ENCODE results near the gene TMEM222.
A peak's percentile ranks its signal among the peaks of the same experiment; 100 is the strongest.
"Not testable (repeated sequence)": the region's sequence is repeated elsewhere in the genome, so short reads cannot be mapped to it uniquely, and the experiment has no call there.

The TMEM222 gene

DNA sequence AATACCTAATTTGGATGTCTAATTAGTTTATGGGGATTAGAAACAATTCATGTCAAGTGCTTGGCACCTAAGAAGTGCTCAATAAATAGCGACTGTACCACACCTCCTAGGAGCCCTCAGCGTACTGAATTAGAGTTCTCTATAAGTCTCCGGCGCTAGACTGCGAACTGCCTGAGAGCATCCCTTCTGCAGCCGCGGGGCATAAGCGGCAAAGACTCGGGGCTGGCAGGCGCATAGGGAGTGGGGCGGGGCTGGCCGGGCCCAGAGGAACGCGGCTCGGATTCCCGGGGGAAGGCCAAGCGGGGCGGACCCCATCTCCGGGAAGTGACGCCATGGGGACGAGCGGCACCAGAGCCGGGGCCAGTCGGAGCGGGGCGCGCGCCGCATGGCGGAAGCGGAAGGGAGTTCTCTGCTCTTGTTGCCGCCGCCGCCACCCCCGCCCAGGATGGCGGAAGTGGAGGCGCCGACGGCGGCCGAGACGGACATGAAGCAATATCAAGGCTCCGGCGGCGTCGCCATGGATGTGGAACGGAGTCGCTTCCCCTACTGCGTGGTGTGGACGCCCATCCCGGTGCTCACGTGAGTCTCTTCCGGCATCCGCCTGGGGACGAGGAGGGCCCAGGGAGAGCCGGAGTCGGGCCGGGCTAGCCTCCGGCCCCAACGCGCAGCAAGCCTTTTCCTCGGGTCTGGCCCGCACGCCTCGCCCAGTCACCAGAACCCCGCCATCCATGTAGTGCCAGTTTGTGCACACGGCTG, at the start of gene TMEM222:
TSS of gene TMEM222 (plus strand) at position 351 of the 756 bp plus-strand sequence. CDS start at position 386, 35 bp downstream.
- DNase-seq: peak; percentile 98

DNA sequence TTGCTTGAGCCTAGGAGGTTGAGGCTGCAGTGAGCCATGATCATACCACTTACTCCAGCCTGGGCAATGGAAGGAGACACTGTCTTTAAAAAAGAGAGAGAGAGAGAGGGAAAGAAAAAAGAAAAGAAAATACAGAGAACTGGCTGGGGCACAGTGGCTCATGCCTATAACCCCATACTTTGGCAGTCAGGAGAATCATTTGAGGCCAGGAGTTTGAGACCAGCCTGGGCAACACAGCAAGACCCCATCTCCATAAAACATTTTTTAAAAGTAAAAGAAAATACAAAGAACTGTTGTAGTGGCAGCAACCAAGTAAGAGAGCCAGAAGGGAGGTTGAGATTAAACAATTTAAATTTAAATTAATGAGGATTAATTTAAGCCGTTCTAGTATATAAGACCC, 47.8 kb upstream of the TMEM222 start:
- DNase-seq: no peak

DNA sequence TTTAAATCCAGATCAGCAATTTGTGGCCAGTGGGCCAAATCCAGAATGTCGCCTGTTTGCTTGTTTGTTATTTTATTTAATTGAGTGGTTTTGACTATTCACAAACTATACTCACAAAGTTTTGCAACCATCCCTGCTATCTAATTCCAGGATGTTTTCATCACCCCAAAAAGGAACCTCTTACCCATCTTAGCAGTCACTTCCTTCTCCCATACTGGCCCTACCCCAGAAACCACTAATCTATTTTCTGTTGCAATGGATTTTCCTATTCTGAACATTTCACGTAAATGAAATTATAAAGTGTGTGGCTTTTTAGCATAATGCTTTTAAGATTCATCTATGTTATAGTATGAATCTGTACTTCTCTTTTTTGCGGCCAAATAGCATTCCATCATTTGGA, 46.3 kb upstream of the TMEM222 start:
- DNase-seq: no peak

- DNase-seq: peak; percentile 94
Measured at GRCh38 chr1:27284425-27285273, 37.3 kb upstream of the TMEM222 start.

GRCh38 chr1:27285274-27285660, 36.7 kb upstream of the TMEM222 start:
- no peak for DNase-seq

GRCh38 chr1:27285821-27286220, 36.1 kb upstream of the TMEM222 start:
- not testable (repeated sequence) for DNase-seq

GRCh38 chr1:27289125-27289524, 32.8 kb upstream of the TMEM222 start:
- DNase-seq: not testable (repeated sequence)

GRCh38 chr1:27290581-27290980, 31.4 kb upstream of the TMEM222 start:
- no peak for DNase-seq

DNA sequence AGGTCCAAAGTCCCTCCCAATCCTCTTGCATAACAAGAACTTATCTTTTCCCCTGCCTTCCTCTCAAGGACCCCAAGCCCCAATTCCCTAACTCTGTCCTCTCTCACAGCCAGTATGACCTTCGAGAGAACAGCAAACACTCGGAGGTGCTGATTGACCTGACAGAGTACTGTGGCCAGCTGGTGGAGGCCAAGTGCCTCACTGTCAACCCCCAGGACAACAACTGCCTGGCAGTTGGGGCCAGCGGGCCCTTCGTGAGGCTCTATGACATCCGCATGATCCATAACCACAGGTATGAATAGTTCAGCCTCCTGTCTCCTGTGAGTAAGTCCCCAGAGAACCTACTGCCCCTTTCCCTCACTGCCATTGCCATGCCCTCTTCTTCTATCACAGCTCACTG, 29.9 kb upstream of the TMEM222 start:
- DNase-seq: no peak

GRCh38 chr1:27293915-27294314, 28.0 kb upstream of the TMEM222 start:
- no peak for DNase-seq

- peak; percentile 80 for DNase-seq
Measured at GRCh38 chr1:27296773-27297291, 25.1 kb upstream of the TMEM222 start.

DNA sequence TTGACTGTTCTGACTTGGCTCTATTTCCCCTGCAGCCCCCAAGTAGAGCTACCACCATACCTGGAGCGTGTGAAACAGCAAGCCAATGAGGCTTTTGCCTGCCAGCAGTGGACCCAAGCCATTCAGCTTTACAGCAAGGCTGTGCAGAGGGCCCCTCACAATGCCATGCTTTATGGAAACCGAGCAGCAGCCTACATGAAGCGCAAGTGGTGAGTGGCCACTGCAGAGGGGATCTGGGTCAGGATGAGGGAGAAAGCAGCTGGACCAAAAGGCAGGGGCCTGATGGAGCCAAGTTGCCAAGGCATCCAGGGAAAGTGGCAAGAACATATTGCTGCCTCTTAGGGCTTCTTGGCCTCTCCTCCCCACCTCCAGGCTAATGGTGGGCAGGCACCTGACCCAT, 24.1 kb upstream of the TMEM222 start:
- DNase-seq: no peak

GRCh38 chr1:27298632-27299384, 23.2 kb upstream of the TMEM222 start:
- DNase-seq: no peak

DNA sequence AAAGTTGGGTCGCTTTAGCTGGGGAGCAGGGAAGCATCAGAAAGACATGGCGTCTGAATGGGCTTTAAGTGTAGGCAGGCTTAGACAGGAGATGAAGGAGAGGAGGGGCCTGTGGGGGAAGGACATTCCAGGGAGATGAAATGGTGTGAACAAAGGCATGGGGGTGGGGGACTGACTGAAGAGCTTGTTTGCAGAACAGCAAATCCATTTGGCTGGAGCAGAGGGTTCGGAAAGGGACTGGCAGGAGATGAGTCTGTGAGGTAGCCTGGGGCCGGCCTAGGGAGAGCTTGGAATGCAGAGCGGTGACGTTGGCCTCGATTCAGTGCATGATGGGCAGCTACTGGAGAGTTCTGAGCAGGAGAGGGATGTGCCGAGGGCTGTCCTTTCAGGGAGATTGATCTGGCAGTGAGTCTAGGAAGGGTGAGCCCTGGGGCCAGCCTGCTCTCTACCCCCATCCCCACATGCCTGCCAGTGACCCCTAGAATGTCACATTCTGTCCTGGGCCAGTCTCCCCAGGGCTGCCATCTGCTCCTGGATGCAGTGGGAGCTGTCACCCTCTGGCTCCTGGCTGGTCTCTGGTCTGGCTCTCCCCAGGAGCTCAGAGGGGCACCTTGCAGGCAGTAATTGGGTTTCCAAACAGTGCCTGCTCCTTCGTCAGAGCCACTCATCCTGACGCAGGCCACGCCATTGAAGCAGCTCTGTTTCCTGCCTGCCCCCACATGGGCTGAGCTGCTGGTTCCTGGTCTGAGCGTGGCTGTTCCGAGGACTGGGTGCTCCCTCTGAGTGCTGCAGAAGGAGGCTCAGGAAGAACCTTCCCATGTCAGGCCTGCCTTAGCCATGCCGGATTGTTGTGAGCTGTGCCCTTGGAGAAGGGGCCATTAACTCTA, 22.3 kb upstream of the TMEM222 start:
- DNase-seq: no peak

- peak; percentile 82 for DNase-seq
Measured at GRCh38 chr1:27300341-27301051, 21.5 kb upstream of the TMEM222 start.

DNA sequence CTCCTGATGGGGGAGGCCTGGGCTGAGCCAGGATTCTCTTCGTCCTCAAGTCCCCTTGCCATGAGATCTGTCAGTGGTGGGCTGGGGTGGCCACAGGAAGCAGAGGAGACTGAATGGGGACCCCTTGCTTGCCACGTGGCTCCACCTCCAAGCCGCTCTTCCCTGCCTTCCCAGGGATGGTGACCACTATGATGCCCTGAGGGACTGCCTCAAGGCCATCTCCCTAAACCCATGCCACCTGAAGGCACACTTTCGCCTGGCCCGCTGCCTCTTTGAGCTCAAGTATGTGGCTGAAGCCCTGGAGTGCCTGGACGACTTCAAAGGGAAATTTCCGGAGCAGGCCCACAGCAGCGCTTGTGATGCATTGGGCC, 20.9 kb upstream of the TMEM222 start:
- no peak for DNase-seq

DNA sequence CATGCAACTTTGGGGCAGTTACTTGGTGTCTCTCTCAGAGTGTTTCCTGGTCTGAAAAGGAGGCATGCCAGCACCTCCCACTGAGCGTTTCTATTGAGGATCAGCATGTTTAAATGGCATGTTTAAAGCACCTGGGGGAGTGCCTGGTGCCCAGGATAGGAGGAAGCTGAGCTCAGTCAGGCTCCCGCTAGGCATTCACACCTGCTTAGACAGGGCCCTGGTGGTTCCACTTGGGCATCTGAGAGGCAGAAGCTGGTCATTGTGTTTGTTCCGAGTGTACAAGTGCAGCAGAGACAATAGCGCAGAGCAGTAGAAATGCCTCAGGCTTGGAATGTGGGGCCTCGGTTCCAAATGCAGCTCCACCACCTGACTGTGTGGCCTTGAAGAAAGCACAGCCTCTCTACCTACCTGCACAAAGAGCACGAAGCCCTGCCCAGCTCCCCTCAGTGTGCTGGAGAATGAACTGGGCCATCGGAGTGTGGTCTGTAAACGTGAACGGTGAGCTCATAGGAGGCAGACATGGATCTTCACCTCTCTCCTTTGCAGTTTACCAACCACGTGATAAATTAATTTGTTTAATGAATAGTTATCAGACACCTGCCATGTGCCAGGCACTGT, 20.3 kb upstream of the TMEM222 start:
- no peak for DNase-seq

- DNase-seq: no peak
Measured at GRCh38 chr1:27302612-27303011, 19.4 kb upstream of the TMEM222 start.

GRCh38 chr1:27303509-27303908, 18.5 kb upstream of the TMEM222 start:
- no peak for DNase-seq

GRCh38 chr1:27306071-27306470, 15.9 kb upstream of the TMEM222 start:
- no peak for DNase-seq

Measured in activated CD4-positive, alpha-beta T cell treated with anti-CD3 and anti-CD28 coated beads for 48 hours (primary cell).